T-helper 1 cell treated with Interleukin-12 subunit alpha and Interleukin-12 subunit beta and Interleukin-4 antibody, amounts not matched to agents 30 μg/mL and 1 μg/mL, for 36 hours (primary cell): ENCODE measurements around the gene INSL3.
"Not testable (repeated sequence)": the region's sequence is repeated elsewhere in the genome, so short reads cannot be mapped to it uniquely, and the experiment has no call there.

Experiments
- H3K27ac Mint-ChIP-seq: one replicate; pipeline ENCODE4 v1.8.0; 2021; ENCODE audit warnings: mild to moderate bottlenecking, mixed read lengths
- H3K27me3 Mint-ChIP-seq: one replicate; pipeline ENCODE4 v1.8.0; 2021; ENCODE audit warnings: low read depth, mixed read lengths
- H3K36me3 Mint-ChIP-seq: one replicate; pipeline ENCODE4 v1.8.0; 2021; ENCODE audit warnings: low read depth, mixed read lengths
- H3K4me1 Mint-ChIP-seq: one replicate; pipeline ENCODE4 v1.8.0; 2021; ENCODE audit warnings: low read depth, mixed read lengths
- H3K4me3 Mint-ChIP-seq: one replicate; pipeline ENCODE4 v1.8.0; 2021; ENCODE audit warnings: mild to moderate bottlenecking, moderate library complexity, mixed read lengths
- H3K9me3 Mint-ChIP-seq: one replicate; pipeline ENCODE4 v1.8.0; 2021; ENCODE audit warnings: mixed read lengths

INSL3 gene

GRCh38 chr19:17807731-17808316, 13.5 kb downstream of the INSL3 start:
- Mint-ChIP-seq H3K27ac (no peak overlapping the region), H3K27me3 (peaks cover 9% of the 10 kb centered on the region), H3K4me3 (no peak overlapping the region), H3K9me3 (no peaks in the 10 kb centered on the region), H3K4me1 (peaks cover 15% of the 10 kb centered on the region), H3K36me3 (peaks cover 2% of the 10 kb centered on the region)

- H3K9me3 Mint-ChIP-seq: no peaks in the 10 kb centered on the region
- no peak overlapping the region for H3K4me3 Mint-ChIP-seq
- H3K27ac Mint-ChIP-seq: no peak overlapping the region
- H3K36me3 Mint-ChIP-seq: peaks cover 2% of the 10 kb centered on the region
- H3K27me3 Mint-ChIP-seq: peaks cover 13% of the 10 kb centered on the region
- peaks cover 19% of the 10 kb centered on the region for H3K4me1 Mint-ChIP-seq
Observed at GRCh38 chr19:17806945-17807344, 14.4 kb downstream of the INSL3 start.

DNA sequence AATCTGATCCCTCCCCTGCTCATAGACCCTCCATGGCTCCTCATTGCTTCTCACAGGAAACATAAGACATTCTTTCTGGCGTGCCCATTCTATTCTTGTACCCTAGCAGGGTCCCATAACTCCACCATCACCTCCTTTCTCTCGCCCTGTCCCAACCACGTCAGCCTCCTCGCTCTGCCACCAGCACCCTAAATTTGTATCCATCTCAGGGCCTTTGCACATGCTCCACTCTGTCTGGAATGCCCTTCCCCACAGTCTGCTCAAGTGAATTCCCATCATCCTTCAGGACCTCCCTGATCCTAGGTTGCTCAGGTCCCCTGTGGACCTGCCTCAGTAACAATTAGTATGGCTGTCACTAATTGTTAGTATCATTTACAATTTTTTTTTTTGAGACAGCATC, 15.9 kb downstream of the INSL3 start:
- Mint-ChIP-seq H3K4me1 (peaks cover 19% of the 10 kb centered on the region), H3K27ac (no peak overlapping the region), H3K9me3 (no peaks in the 10 kb centered on the region), H3K36me3 (peaks cover 2% of the 10 kb centered on the region), H3K27me3 (peaks cover 13% of the 10 kb centered on the region), H3K4me3 (no peak overlapping the region)

GRCh38 chr19:17803264-17803896, 17.9 kb downstream of the INSL3 start:
- peaks cover 11% of the 10 kb centered on the region for H3K27me3 Mint-ChIP-seq
- H3K27ac Mint-ChIP-seq: peak overlapping the region; percentile 76
- H3K9me3 Mint-ChIP-seq: no peaks in the 10 kb centered on the region
- peaks cover 19% of the 10 kb centered on the region for H3K4me1 Mint-ChIP-seq
- H3K36me3 Mint-ChIP-seq: peaks cover 2% of the 10 kb centered on the region
- peak overlapping the region; percentile 61 for H3K4me3 Mint-ChIP-seq

DNA sequence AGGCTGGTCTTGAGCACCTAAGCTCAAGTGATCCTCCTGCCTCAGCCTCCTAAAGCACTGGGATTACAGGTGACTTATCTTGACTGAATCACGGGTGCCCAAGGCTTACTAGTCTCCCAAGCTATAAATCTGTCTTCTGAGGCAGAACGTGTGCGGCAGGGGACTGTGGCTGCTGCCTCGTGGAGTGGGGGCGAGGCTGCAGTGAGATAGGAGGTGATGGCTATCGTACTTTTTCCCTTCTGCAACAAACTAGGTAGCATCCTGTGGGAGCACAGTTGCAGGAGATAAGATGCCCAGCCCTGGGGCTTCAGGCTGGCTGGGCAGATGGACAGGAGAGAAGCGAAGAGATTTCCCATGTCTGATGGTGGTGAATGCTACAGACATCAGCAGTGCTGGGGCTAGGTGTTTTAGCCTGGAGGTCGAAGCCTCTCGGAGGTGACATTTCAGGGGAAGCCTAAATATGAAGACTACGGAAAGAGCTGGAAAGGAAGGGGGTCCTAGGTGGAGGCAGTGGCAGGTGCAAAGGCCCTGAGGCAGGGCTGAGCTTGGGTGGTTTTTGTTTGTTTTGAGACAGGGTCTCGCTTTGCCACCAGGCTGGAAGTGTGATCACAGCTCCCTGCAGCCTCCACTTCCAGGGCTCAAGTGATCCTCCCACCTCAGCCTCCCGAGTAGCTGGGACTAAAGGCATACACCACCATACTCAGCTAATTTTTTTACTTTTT, 19.0 kb downstream of the INSL3 start:
- H3K4me1 Mint-ChIP-seq: peaks cover 17% of the 10 kb centered on the region

DNA sequence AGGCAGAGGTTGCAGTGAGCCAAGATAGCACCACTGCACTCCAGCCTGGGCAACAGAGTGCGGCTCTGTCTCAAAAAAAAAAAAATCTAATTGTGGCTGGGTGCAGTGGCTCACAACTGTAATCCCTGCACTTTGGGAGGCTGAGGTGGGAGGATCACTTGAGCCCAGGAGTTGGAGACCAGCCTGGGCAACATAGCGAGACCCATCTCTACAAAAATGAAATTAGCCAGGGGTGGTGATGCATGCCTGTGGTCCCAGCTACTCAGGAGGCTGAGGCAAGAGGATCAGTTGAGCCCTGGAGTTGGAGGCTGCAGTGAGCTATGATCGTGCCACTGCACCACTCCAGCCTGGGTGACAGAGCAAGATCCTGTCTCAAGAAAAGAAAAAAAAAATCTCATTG, 22.7 kb downstream of the INSL3 start:
- Mint-ChIP-seq H3K27me3 (peaks cover 16% of the 10 kb centered on the region), H3K4me1 (peaks cover 14% of the 10 kb centered on the region)
- not testable (repeated sequence) for H3K27ac Mint-ChIP-seq, H3K36me3 Mint-ChIP-seq, H3K9me3 Mint-ChIP-seq, H3K4me3 Mint-ChIP-seq

More for the DNA sequence above, 19.0 kb downstream of the INSL3 start:
- peaks cover 2% of the 10 kb centered on the region for H3K36me3 Mint-ChIP-seq
- peak overlapping the region; percentile 77 for H3K27ac Mint-ChIP-seq
- H3K4me3 Mint-ChIP-seq: peak overlapping the region; percentile 43
- peaks cover 6% of the 10 kb centered on the region for H3K27me3 Mint-ChIP-seq
- no peaks in the 10 kb centered on the region for H3K9me3 Mint-ChIP-seq

DNA sequence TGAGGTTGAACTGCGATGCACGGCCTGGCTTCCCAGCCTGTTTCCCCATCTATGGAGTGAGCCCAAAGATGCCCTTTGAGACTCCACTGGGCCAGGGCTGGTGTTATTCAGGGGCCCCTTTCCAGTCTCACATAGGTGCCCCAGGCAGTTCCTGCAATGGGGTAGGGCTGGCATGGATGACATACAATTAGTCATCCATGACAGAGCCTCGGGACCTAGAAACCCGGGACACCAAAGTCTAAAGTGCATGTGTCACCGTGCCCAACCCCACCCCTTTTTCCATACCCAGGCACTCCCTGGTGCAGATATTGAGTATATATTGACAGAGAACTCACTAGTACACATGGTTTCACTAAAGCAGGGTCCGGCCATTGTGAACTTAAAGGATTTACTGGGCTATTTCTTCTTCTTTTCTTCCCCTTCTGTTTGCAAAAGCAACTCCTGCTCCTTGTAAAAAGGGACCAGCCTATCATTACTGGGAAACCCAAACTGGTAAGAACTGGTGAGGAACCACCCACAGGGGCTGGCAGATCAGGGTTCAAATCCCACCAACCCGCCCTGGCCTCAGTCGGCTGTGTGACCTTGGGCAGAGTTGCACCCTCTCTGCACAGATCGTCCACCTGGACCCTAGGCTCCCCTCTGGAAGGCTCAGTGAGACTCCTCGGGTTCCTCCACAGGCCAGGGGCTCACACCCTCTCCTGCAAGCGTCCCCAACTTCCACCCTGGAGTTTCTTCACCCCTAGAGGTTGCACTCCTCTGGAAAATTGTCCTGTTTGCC, 23.7 kb downstream of the INSL3 start:
- peaks cover 17% of the 10 kb centered on the region for H3K27me3 Mint-ChIP-seq
- no peak overlapping the region for H3K4me3 Mint-ChIP-seq
- H3K4me1 Mint-ChIP-seq: peaks cover 8% of the 10 kb centered on the region
- no peaks in the 10 kb centered on the region for H3K9me3 Mint-ChIP-seq
- no peaks in the 10 kb centered on the region for H3K36me3 Mint-ChIP-seq
- no peak overlapping the region for H3K27ac Mint-ChIP-seq

DNA sequence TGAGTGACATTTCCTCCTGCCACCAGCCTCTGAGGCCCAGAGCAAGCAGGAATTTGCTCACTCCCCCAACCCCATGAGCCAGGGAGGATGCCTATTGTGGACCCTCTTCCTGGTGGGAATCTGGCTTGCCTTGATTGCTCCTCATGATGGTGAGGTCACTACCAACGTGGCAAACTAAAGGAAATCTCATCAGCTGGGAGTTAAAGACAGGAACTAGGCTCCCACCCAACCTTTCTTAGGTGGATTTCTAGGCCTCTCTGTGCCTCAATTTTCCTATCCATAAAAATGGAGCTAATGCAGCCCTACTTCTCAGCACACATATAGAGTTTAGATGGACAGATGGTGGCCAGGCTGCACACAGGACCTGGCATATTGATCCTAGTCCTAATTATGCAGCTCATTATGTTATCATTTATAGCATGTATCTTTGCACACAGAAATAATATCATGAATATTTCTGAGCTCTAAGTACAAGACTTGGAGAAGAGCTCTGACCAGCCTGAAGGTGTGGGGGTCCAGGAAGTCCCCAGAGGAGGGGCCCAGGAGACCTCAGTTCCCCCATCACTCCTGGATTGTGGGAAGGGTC, 24.4 kb downstream of the INSL3 start:
- H3K4me1 Mint-ChIP-seq: peaks cover 5% of the 10 kb centered on the region
- peaks cover 14% of the 10 kb centered on the region for H3K27me3 Mint-ChIP-seq
- no peak overlapping the region for H3K27ac Mint-ChIP-seq
- no peak overlapping the region for H3K4me3 Mint-ChIP-seq
- no peaks in the 10 kb centered on the region for H3K9me3 Mint-ChIP-seq
- no peaks in the 10 kb centered on the region for H3K36me3 Mint-ChIP-seq

DNA sequence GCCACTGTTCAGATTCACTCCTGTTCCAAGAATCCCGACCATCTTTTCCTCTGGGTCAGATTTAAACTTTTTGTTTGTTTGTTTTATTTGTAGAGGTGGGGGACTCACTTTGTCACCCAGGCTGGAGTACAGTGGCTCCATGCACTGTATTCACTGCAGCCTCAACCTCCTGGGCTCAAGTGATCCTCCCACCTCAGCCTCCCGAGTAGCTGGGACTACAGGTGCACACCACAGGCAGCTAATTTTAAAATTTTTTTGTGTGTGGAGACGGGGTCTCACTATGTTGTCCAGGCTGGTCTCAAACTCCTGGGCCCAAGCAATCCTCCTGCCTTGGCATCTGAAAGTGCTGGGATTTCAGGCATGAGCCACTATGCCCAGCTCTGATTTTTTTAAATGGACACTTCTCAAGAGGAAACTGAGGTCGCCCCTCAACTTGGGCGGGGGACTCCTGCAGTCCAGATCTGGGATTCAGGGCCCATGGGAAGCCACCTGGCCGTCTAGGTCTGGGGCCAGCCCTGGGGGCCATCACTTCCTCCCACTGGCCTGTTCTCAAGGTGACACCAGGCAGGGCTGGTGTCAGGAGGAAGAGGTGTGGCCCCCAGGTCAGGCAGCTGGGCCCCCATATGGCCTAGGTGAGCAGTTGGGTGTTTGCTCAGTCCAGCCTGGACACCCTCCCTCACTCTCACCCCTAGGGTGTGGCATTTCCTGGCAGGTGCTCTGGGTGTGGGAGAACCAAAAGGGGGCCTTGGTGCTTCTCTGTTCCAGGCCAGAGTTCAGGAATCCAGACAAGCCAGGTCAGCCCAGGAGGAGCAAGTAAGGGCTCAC, 25.1 kb downstream of the INSL3 start:
- Mint-ChIP-seq H3K27me3 (peaks cover 14% of the 10 kb centered on the region), H3K27ac (no peak overlapping the region), H3K4me1 (peaks cover 9% of the 10 kb centered on the region), H3K9me3 (no peaks in the 10 kb centered on the region), H3K36me3 (no peaks in the 10 kb centered on the region), H3K4me3 (no peak overlapping the region)

DNA sequence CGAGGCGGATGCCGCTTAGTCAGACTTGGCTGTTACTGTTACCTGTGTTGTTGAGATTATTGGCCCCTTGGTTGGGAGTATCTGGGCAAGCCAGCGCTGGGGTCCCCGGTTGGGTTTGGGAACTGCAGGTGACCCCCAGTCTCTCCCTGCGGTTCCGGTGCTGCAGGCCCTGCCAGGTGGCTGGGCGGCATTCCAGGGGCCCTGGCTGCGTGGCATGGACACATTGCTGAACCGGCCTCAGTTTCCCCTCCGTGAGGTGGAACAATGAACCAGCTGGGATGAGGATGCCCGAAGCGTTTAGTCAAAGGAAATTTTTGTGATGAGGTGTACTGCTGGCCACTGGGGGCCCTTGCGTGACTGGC, 25.8 kb downstream of the INSL3 start:
- Mint-ChIP-seq H3K27ac (no peak overlapping the region), H3K27me3 (peaks cover 14% of the 10 kb centered on the region), H3K4me1 (peaks cover 9% of the 10 kb centered on the region), H3K9me3 (no peaks in the 10 kb centered on the region), H3K4me3 (no peak overlapping the region), H3K36me3 (no peaks in the 10 kb centered on the region)

DNA sequence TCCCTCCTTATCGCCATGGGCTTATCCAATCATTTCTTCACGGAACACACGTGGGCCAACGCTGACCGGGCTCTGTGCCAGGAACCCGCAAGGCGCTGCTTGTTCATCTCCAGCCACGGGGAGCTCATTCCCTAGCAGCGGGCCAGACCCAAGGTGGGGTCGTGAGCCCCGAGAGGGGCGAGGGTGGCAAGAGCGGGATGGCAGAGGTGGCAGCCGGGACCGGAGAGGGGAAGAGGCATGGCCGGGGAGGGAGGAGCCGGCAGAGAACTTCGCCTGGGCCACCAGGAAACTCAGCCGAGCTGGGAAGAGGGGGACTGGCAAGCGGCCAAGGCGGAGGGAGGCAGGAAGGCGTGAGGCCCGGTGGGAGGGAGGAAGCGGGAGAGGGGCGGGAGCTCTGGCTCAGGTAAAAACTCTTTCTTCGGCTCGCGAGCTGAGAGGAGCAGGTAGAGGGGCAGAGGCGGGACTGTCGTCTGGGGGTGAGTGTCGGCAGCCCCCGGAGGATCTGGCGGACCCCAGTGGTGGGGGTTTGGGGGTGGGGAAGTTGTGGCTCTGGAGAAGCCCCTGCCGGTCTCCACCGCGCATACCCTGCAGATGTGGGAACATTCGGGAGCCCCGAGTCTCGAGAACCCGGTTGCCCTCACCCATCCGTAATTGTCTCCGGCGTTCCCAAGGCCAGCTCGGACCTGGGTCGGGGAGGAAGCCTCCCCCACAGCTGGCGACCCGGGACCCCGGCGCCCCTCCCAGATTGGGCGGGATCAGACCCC, 26.4 kb downstream of the INSL3 start, which contains the start of gene B3GNT3:
B3GNT3 (plus strand) TSS at position 408 of the 764 bp plus-strand sequence. CDS start 12,670 bp downstream, outside the sequence.
- no peaks in the 10 kb centered on the region for H3K36me3 Mint-ChIP-seq
- peak within 1 kb of the TSS; percentile 55 for H3K27ac Mint-ChIP-seq
- H3K27me3 Mint-ChIP-seq: peaks cover 14% of the 10 kb centered on the region
- peak within 1 kb of the TSS; percentile 58 for H3K4me3 Mint-ChIP-seq
- H3K4me1 Mint-ChIP-seq: peaks cover 13% of the 10 kb centered on the region
- H3K9me3 Mint-ChIP-seq: no peaks in the 10 kb centered on the region

DNA sequence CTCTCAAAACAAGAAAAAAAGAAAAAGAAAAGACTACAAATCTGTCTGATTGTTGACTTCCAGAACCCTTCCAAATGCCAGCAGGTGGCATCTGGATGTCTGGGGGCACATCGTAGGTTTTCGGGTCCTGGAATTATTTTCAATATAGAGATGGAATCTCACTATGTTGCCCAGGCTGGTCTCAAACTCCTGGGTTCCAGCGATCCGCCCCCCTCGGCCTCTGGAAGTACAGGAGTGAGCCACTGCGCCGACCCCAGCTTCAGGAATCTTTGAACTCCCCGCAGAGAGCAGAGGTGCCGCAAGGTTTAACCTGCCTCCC, 26.9 kb downstream of the INSL3 start:
- H3K9me3 Mint-ChIP-seq: no peaks in the 10 kb centered on the region
- peak overlapping the region; percentile 55 for H3K27ac Mint-ChIP-seq
- H3K36me3 Mint-ChIP-seq: peaks cover 1% of the 10 kb centered on the region
- peak overlapping the region; percentile 58 for H3K4me3 Mint-ChIP-seq
- H3K4me1 Mint-ChIP-seq: peaks cover 13% of the 10 kb centered on the region
- H3K27me3 Mint-ChIP-seq: peaks cover 14% of the 10 kb centered on the region

DNA sequence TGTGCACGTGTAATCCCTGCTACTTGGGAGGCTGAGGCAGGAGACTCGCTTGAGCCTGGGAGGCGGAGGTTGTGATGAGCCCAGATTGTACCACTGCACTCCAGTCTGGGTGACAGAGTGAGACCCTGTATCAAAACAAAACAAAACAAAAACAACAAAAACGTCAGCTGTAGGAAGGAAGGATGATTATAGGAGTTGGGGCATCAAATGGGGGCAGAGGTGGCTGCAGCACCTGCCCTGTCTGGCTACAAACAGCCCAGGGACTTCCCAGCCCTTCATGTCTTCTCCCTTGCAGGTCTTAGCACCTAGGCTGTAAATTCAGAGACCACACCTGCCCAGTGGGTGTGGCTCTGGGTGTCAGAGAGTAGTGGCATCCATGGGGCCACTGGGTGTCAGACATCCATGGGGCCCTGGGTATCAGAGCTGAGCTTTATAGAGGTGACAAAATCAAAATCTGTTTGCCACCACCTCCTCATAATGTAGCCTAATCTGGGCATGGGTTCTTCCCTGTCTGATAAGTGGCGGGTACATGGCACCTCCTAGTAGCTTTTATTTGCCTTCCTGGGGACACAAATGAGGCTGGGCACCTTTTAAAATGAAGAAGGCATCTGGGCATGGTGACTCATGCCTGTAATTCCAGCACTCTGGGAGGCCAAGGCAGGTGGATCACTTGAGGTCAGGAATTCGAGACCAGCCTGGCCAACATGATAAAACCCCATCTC, 31.1 kb downstream of the INSL3 start:
- Mint-ChIP-seq H3K4me3 (no peak overlapping the region), H3K4me1 (peaks cover 12% of the 10 kb centered on the region), H3K27ac (no peak overlapping the region), H3K36me3 (peaks cover 21% of the 10 kb centered on the region), H3K27me3 (peaks cover 14% of the 10 kb centered on the region), H3K9me3 (no peaks in the 10 kb centered on the region)
